Activated CD8-positive, alpha-beta T cell treated with anti-CD3 and anti-CD28 coated beads for 36 hours (primary cell): ENCODE data around the gene POP7. TPM values are rescaled to one million over a fixed set of nuclear protein-coding genes. Genes with fewer than 3 reads are reported as not detected.
A peak's percentile ranks its signal among the peaks of the same experiment; 100 is the strongest.

Experiments used
- ATAC-seq: fragments of 200-7000 bp; cut with Tn5 transposase; one replicate; pipeline ENCODE4 v1.10.0; 2021; ENCODE audit warnings: mild to moderate bottlenecking, moderate library complexity
- CTCF ChIA-PET: fragments of 350-600 bp; sonication (Branson Sonifier 250); formaldehyde crosslinking; loops from one replicate; lab custom pipeline; 2021; ENCODE audit warnings: antibody characterized with exemption; lab: Charles Lee
- POLR2A ChIA-PET: fragments of 350-600 bp; sonication (Branson Sonifier 250); formaldehyde crosslinking; loops from one replicate; lab custom pipeline; 2021; ENCODE audit warnings: antibody characterized with exemption; lab: Charles Lee
- DNase-seq: peaks from one replicate; pipeline ENCODE4 v3.0.0-alpha.2; 2020
- H3K27ac Mint-ChIP-seq: one replicate; pipeline ENCODE4 v1.8.0; 2021; ENCODE audit warnings: mild to moderate bottlenecking, mixed read lengths
- H3K27me3 Mint-ChIP-seq: one replicate; pipeline ENCODE4 v1.8.0; 2021; ENCODE audit warnings: mixed read lengths
- H3K36me3 Mint-ChIP-seq: one replicate; pipeline ENCODE4 v1.8.0; 2021; ENCODE audit warnings: low read depth, mixed read lengths
- H3K4me1 Mint-ChIP-seq: one replicate; pipeline ENCODE4 v1.8.0; 2021; ENCODE audit warnings: low read depth, mixed read lengths
- H3K4me3 Mint-ChIP-seq: one replicate; pipeline ENCODE4 v1.8.0; 2021; ENCODE audit warnings: mild to moderate bottlenecking, moderate library complexity, mixed read lengths
- H3K9me3 Mint-ChIP-seq: one replicate; pipeline ENCODE4 v1.8.0; 2021; ENCODE audit warnings: mixed read lengths
- CTCF ChIP-seq: fragments of 200-600 bp; IDR thresholded peaks from one replicate; pipeline ENCODE4 v1.8.0; 2022; ENCODE audit warnings: antibody characterized with exemption, mild to moderate bottlenecking
- intact Hi-C: fragments of 100-400 bp; cut with micrococcal nuclease; formaldehyde crosslinking; loops from one replicate; pipeline ENCODE4 v1.10.0; 2022
- total RNA-seq, 2 experiments: library from RNA; stranded (reverse); gene quantifications; one replicate each; pipeline ENCODE4 v1.2.3, GENCODE V29; 2021

The POP7 gene
- total RNA-seq, 2 experiments from 2014 or later: 47.4 to 48.1 TPM

- intact Hi-C loops: loop anchor here (10.0 kb wide), 1 partner anchor 65 kb away; the partner anchor contains the start of gene PCOLCE
Measured at GRCh38 chr7:100670074-100670473, 35.8 kb upstream of the POP7 start.

GRCh38 chr7:100671353-100672327 lies 34.3 kb upstream of the POP7 start:
- ATAC-seq: no peak
- TF ChIP-seq CTCF: no peak
- intact Hi-C loops: loop anchor here (10.0 kb wide), 1 partner anchor 67 kb away; the partner anchor contains the start of gene PCOLCE
- Mint-ChIP-seq H3K27ac (no peak overlapping the region), H3K27me3 (no peaks in the 10 kb centered on the region), H3K9me3 (no peaks in the 10 kb centered on the region), H3K36me3 (peaks cover 6% of the 10 kb centered on the region), H3K4me1 (peaks cover 3% of the 10 kb centered on the region), H3K4me3 (no peak overlapping the region)
- no peak for DNase-seq
- ChIA-PET POLR2A (interaction anchor here (1.3 kb wide), 1 partner anchor 19 kb away, joined by 7 read pairs; no protein-coding TSS in a partner anchor), CTCF (interaction anchor here (1.5 kb wide), 1 partner anchor 37 kb away, joined by 6 read pairs; no protein-coding TSS in a partner anchor)

More at GRCh38 chr7:100670074-100670473, 35.8 kb upstream of the POP7 start:
- ChIA-PET CTCF (interaction anchor here (1.0 to 1.5 kb wide), 2 partner anchors 36 to 37 kb away, joined by 3 to 6 read pairs; no protein-coding TSS in a partner anchor), POLR2A (interaction anchor here (1.3 kb wide), 1 partner anchor 36 kb away, joined by 3 read pairs; no protein-coding TSS in a partner anchor)
- no peak for DNase-seq
- ATAC-seq: no peak
- Mint-ChIP-seq H3K36me3 (peaks cover 2% of the 10 kb centered on the region), H3K4me3 (no peak overlapping the region), H3K27me3 (no peaks in the 10 kb centered on the region), H3K9me3 (no peaks in the 10 kb centered on the region), H3K4me1 (no peaks in the 10 kb centered on the region), H3K27ac (no peak overlapping the region)
- no peak for TF ChIP-seq CTCF

GRCh38 chr7:100673302-100673941 lies 32.5 kb upstream of the POP7 start, which contains the start of gene GNB2:
Gene GNB2, plus strand, starts transcription at chr7:100673740. Its CDS starts 2,526 bp downstream, at chr7:100676266.
- H3K36me3 Mint-ChIP-seq: peaks cover 18% of the 10 kb centered on the region

GRCh38 chr7:100673942-100674410 lies 31.9 kb upstream of the POP7 start:
- ATAC-seq (no peak), DNase-seq (peak; percentile 49)
- H3K36me3 Mint-ChIP-seq: peaks cover 19% of the 10 kb centered on the region
- H3K27me3 Mint-ChIP-seq: no peaks in the 10 kb centered on the region
- intact Hi-C loops: loop anchor here (10.0 kb wide), 1 partner anchor 69 kb away; the partner anchor contains the start of gene PCOLCE
- POLR2A ChIA-PET: interaction anchor here (0.9 to 7.7 kb wide), 3 partner anchors 9 to 69 kb away, joined by 3 to 94 read pairs (median 3); partner anchors contain the start of gene GIGYF1
- H3K9me3 Mint-ChIP-seq: no peaks in the 10 kb centered on the region
- CTCF ChIA-PET: interaction anchor here (0.6 to 10.9 kb wide), 4 partner anchors 17 to 229 kb away, joined by 3 to 105 read pairs (median 4); partner anchors contain the start of genes POP7 and SLC12A9
- peak overlapping the region; percentile 90 for H3K27ac Mint-ChIP-seq
- TF ChIP-seq CTCF: no peak
- peak overlapping the region; percentile 94 for H3K4me3 Mint-ChIP-seq
- H3K4me1 Mint-ChIP-seq: peaks cover 12% of the 10 kb centered on the region

More at GRCh38 chr7:100673302-100673941, 32.5 kb upstream of the POP7 start, which contains the start of gene GNB2:
- POLR2A ChIA-PET: interaction anchor here (1.0 to 1.3 kb wide), 2 partner anchors 9 to 17 kb away, joined by 3 to 7 read pairs; no protein-coding TSS in a partner anchor
- TF ChIP-seq CTCF: no peak
- ATAC-seq (peak; percentile 75), DNase-seq (peak; percentile 99)
- CTCF ChIA-PET: interaction anchor here (1.0 to 1.2 kb wide), 3 partner anchors 19 to 44 kb away, joined by 4 to 7 read pairs (median 5); no protein-coding TSS in a partner anchor
- H3K27me3 Mint-ChIP-seq: no peaks in the 10 kb centered on the region
- intact Hi-C loops: loop anchor here (10.0 kb wide), 1 partner anchor 69 kb away; the partner anchor contains the start of gene PCOLCE
- no peaks in the 10 kb centered on the region for H3K9me3 Mint-ChIP-seq
- peak within 1 kb of the TSS; percentile 94 for H3K4me3 Mint-ChIP-seq
- H3K27ac Mint-ChIP-seq: peak within 1 kb of the TSS; percentile 95
- H3K4me1 Mint-ChIP-seq: peaks cover 11% of the 10 kb centered on the region
